Measurements from ENCODE around the gene CTSA. TPM values are rescaled to one million over a fixed set of nuclear protein-coding genes. Genes with fewer than 3 reads are reported as not detected.
A peak's percentile ranks its signal among the peaks of the same experiment; 100 is the strongest.
"Not testable (repeated sequence)": the region's sequence is repeated elsewhere in the genome, so short reads cannot be mapped to it uniquely, and the experiment has no call there.

CTSA gene
- total RNA-seq, 6 experiments from 2014 or later: 133 to 176 (median 155) TPM

GRCh38 chr20:45921337-45922189 lies 30.4 kb downstream of the CTSA start:
- H3K27ac Mint-ChIP-seq: no peak overlapping the region

GRCh38 chr20:45924391-45925261 lies 33.5 kb downstream of the CTSA start:
- no peak for DNase-seq
- no peak for TF ChIP-seq CTCF (IDR thresholded peaks at IDR 0.05)
- no peaks in the 10 kb centered on the region for H3K9me3 Mint-ChIP-seq
- peaks cover 3% of the 10 kb centered on the region for H3K27me3 Mint-ChIP-seq (ENCODE audit: insufficient read depth)
- peaks cover 17% of the 10 kb centered on the region for H3K4me1 Mint-ChIP-seq (ENCODE audit: low read depth)
- H3K4me3 Mint-ChIP-seq: peak overlapping the region; percentile 41; the same call in 1 of the 2 replicates
- H3K36me3 Mint-ChIP-seq (ENCODE audit: low read depth): no peaks in the 10 kb centered on the region
- H3K27ac Mint-ChIP-seq: no peak overlapping the region

More at GRCh38 chr20:45921337-45922189, 30.4 kb downstream of the CTSA start:
- H3K4me3 Mint-ChIP-seq: no peak overlapping the region
- peaks cover 30% of the 10 kb centered on the region for H3K4me1 Mint-ChIP-seq (ENCODE audit: low read depth)
- no peak for DNase-seq
- H3K27me3 Mint-ChIP-seq (ENCODE audit: insufficient read depth): peaks cover 5% of the 10 kb centered on the region
- no peaks in the 10 kb centered on the region for H3K36me3 Mint-ChIP-seq (ENCODE audit: low read depth)
- no peaks in the 10 kb centered on the region for H3K9me3 Mint-ChIP-seq
- no peak for TF ChIP-seq CTCF (IDR thresholded peaks at IDR 0.05)

- Mint-ChIP-seq H3K4me1 (ENCODE audit: low read depth) (peaks cover 6% of the 10 kb centered on the region), H3K4me3 (no peak overlapping the region), H3K27me3 (ENCODE audit: insufficient read depth) (peaks cover 3% of the 10 kb centered on the region), H3K9me3 (no peaks in the 10 kb centered on the region), H3K27ac (no peak overlapping the region), H3K36me3 (ENCODE audit: low read depth) (no peaks in the 10 kb centered on the region)
- no peak for DNase-seq
- no peak for TF ChIP-seq CTCF (IDR thresholded peaks at IDR 0.05)
Observed at GRCh38 chr20:45925821-45926506, 34.8 kb downstream of the CTSA start.

GRCh38 chr20:45926731-45927070 lies 35.6 kb downstream of the CTSA start:
- no peaks in the 10 kb centered on the region for H3K9me3 Mint-ChIP-seq
- H3K36me3 Mint-ChIP-seq (ENCODE audit: low read depth): no peaks in the 10 kb centered on the region
- no peaks in the 10 kb centered on the region; the same call in 1 of the 2 replicates for H3K27me3 Mint-ChIP-seq (ENCODE audit: insufficient read depth)
- no peak overlapping the region for H3K4me3 Mint-ChIP-seq
- DNase-seq: no peak
- no peak for TF ChIP-seq CTCF (IDR thresholded peaks at IDR 0.05)
- no peak overlapping the region for H3K27ac Mint-ChIP-seq
- peaks cover 6% of the 10 kb centered on the region for H3K4me1 Mint-ChIP-seq (ENCODE audit: low read depth)

- Mint-ChIP-seq H3K36me3 (ENCODE audit: low read depth) (no peaks in the 10 kb centered on the region), H3K4me3 (no peak overlapping the region)
- TF ChIP-seq CTCF (IDR thresholded peaks at IDR 0.05): no peak
Observed at GRCh38 chr20:45927071-45927878, 36.1 kb downstream of the CTSA start.

GRCh38 chr20:45931680-45932079 lies 40.5 kb downstream of the CTSA start:
- peaks cover 12% of the 10 kb centered on the region for H3K4me1 Mint-ChIP-seq (ENCODE audit: low read depth)
- H3K9me3 Mint-ChIP-seq; DNase-seq; H3K27me3 Mint-ChIP-seq (ENCODE audit: insufficient read depth); H3K27ac Mint-ChIP-seq; H3K36me3 Mint-ChIP-seq (ENCODE audit: low read depth); H3K4me3 Mint-ChIP-seq: not testable (repeated sequence)

More at GRCh38 chr20:45927071-45927878, 36.1 kb downstream of the CTSA start:
- DNase-seq: no peak
- no peaks in the 10 kb centered on the region; the same call in 1 of the 2 replicates for H3K27me3 Mint-ChIP-seq (ENCODE audit: insufficient read depth)
- H3K27ac Mint-ChIP-seq: no peak overlapping the region
- peaks cover 6% of the 10 kb centered on the region for H3K4me1 Mint-ChIP-seq (ENCODE audit: low read depth)
- no peaks in the 10 kb centered on the region for H3K9me3 Mint-ChIP-seq

Measured in HFFc6 (cell line).